HG03460 (cell line): ENCODE data around the gene NLRP12.
"Not testable (repeated sequence)": the region's sequence is repeated elsewhere in the genome, so short reads cannot be mapped to it uniquely, and the experiment has no call there.

Experiments used
- ATAC-seq: cut with Tn5 transposase; IDR thresholded peaks from one replicate; pipeline ENCODE4 v1.9.1; 2021; ENCODE audit not compliant: unreplicated experiment

Gene NLRP12

GRCh38 chr19:53785196-53785889, 38.8 kb downstream of the NLRP12 start:
- ATAC-seq: no peak

- no peak for ATAC-seq
Observed at GRCh38 chr19:53782698-53783097, 41.4 kb downstream of the NLRP12 start.

- ATAC-seq: not testable (repeated sequence)
Observed at GRCh38 chr19:53781332-53781731, 42.8 kb downstream of the NLRP12 start.

- no peak for ATAC-seq
Observed at GRCh38 chr19:53780506-53780905, 43.6 kb downstream of the NLRP12 start.

- no peak for ATAC-seq
Observed at GRCh38 chr19:53775524-53775923, 48.6 kb downstream of the NLRP12 start.

- ATAC-seq: not testable (repeated sequence)
Observed at GRCh38 chr19:53774491-53774890, 49.6 kb downstream of the NLRP12 start.

GRCh38 chr19:53773999-53774398, 50.1 kb downstream of the NLRP12 start:
- ATAC-seq: no peak

- ATAC-seq: no peak
Observed at GRCh38 chr19:53772943-53773342, 51.2 kb downstream of the NLRP12 start.

GRCh38 chr19:53771144-53771543, 53.0 kb downstream of the NLRP12 start:
- ATAC-seq: no peak

GRCh38 chr19:53769696-53770309, 54.3 kb downstream of the NLRP12 start:
- ATAC-seq: not testable (repeated sequence)

- ATAC-seq: no peak
Observed at GRCh38 chr19:53768401-53768800, 55.7 kb downstream of the NLRP12 start.

GRCh38 chr19:53758991-53759390, 65.1 kb downstream of the NLRP12 start:
- not testable (repeated sequence) for ATAC-seq
